HG02840 (cell line): ENCODE data around the gene USP7.

Experiments
- ATAC-seq: cut with Tn5 transposase; IDR thresholded peaks from one replicate; pipeline ENCODE4 v1.9.1; 2021; ENCODE audit warnings: mild to moderate bottlenecking, moderate library complexity, moderate number of reproducible peaks; ENCODE audit not compliant: unreplicated experiment, low FRiP score

Gene USP7

DNA sequence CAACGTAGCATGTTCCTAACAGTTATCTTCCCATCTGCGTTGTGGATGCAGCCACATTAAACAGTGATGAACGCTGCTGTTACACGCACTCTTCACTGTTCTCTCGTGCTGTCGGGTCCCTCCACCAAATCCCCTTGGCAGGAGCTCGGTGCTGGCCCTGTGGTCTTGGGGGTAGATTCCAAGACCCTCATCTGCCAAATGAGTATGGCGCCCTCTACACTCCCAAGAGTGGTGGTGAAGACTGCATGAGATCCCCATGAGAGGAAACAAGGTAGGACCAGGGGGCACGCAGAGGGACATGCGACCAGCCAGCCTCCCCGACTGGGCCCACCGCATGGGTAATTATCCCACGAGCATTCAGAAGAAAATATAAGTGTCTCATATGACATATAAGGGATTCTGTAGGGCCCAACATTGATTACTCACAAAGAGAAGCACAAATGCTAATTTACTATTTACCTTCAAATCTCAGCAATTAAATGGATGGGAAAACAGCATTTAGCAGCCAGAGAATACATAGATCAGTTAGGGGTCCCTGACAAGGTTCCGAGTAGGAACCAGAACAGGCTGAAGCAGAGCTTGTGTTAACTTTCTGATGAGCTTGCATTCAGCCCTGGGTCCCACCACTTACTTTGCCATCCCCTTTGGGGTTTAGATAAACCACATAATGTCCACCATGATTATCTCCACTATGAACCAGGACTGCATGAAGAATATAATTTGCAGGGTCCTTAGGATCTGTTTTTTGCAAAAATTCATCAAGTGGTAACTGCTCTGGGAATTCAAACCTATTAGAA lies 57.7 kb downstream of the USP7 start:
- no peak for ATAC-seq

DNA sequence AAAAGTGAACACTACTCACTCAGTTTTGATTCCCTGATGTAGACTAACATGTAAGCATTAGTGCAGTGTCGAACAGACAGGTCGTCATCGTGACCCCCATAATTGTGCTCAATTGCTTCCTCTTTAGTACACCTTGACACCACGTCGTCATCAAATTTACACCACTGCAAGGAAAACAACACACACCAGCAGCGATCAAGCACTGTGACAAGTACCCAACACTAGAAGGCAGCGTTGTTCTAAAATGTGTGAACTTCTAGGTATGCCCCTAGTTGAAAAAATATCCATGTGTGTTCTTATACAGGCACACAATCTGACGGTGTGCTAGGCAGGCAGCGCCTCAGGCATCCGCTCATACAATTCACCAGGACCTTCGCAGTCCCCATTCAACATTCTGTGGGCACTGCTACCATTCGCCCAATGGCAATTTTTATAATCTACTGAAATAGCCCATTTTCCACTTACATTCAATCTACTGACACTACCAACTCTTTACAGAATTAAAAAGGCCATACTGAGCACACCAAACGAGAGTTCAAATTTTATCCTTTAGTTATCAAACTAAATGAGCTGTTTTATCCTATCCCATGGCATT lies 58.4 kb downstream of the USP7 start:
- ATAC-seq, result no peak

DNA sequence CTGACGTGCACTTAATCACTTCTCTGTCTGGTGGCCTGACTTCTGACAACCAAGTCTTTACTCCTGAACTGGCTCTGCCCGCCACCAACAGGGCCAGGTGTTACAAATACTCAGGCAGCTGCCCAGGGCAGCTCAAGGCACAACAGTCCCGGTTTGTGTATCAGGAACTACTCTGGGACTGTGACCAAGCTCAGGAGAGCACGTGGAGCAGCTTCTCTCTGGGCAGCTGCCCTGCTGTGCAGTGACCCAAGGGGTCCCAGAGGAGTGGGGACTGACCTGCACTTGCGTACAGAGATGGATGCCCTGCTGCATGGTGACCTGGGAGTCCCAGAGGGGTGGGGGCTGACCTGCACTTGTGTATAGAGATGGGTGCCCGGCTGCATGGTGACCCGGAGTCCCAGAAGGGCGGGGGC lies 59.7 kb downstream of the USP7 start:
- ATAC-seq, result no peak

- no peak for ATAC-seq
These were observed 60.7 kb downstream of the USP7 start for GRCh38 chr16:8903004-8903403.

- ATAC-seq, result no peak
These were observed 62.3 kb downstream of the USP7 start for GRCh38 chr16:8901320-8901861.

- ATAC-seq, result no peak
These were observed 63.4 kb downstream of the USP7 start for GRCh38 chr16:8900343-8900742.

DNA sequence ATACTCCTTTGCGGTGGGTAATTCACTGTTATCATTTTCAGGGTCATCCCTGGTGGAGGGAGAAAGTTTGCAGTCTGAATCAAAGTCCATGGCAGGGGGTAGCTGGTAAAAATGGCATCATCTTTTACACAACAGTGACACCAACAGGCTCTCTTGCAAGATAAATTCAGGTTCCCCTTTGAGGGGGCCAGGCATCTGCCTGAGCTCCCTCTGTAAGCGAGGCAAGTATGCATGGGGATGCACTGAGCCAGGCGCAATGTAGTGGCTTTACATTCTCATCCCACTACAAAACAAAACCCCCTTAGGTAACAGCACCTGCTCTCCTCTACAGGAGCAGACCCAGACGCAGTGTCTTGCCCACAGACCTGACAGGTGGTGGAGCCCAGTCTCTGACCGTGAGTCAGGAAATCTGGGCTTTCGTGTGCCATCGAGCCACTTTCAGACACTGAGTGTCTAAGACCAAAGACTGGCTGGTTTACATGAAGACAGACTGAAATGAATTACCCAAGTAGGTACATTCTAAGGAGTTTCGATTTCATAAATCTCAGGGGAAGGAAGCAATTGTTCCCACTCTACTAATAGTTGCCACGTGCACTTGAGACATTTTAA lies 63.9 kb downstream of the USP7 start:
- ATAC-seq, result no peak

DNA sequence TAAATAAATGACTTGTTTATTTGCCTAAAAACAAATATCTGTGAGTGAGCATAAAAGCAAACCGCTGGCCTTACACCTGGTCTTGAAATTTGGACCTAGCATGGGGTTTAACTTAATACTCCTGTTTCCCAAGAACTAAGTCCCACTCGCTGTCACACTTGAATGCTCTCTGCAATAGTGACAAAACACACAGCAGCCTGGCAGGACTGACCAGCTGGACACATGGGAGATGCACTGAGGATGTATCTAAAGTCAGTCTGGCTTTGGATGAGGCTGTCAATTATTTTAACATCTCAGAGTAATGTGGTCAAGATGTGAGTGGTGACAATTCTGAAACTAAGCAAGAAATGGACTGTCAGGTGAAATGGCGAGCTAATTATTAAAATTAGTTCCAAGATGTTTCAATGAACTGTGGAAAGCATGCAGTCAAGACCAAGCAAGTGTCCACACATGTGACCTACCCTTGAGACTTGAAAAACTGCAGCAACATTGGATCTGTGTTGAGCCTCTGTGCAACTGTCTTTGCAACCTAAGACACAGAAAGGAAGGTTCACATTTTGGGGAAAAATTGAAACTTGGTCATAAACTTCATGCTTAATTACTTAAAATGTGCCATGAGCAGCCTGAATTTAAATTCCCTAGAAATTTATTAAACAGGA lies 64.9 kb downstream of the USP7 start:
- no peak for ATAC-seq

- ATAC-seq, result no peak
These were observed 68.9 kb downstream of the USP7 start for GRCh38 chr16:8894736-8895334.

GRCh38 chr16:8893976-8894690 lies 69.6 kb downstream of the USP7 start:
- ATAC-seq, result no peak

DNA sequence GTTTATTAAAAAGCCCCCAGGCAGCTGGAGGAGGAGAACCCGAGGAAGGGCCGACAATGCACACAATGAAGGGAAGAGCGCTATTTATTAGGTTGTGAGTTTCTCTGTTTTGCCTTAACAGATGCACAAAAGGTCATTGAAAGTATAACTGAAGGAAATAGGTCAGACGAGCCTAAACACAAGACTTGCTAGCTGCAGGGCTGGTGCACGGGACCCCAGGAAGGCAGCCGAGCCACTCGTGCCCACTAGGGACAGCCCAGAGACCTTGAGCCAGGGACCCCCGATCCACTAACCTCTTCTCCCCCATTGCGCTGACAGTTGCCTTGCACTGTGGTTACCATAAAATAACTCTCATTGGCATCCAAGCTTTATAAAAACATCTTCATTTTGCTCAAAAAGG lies 70.3 kb downstream of the USP7 start:
- ATAC-seq, result no peak

- peak; percentile 33 for ATAC-seq
These were observed 71.6 kb downstream of the USP7 start for GRCh38 chr16:8892101-8892575.

DNA sequence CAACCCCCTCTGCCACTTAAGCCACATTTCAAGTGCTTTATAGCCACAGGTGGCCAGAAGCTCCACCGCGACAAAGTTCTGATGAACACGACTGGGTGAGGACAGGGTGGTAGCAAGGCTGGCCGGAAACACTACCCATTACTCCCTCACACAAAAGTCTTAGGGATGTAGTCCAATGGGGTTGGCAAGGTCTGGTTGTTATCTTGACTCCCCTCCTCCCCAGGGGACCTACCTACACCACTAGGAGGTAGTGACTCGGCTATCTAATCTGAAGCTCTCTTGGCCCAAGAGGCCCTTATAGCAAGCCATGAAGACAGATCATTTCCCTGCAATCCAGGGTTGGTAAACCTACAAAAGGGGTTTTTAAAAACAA lies 73.2 kb downstream of the USP7 start:
- no peak for ATAC-seq

- ATAC-seq, result no peak
These were observed 73.7 kb downstream of the USP7 start for GRCh38 chr16:8889893-8890548.

DNA sequence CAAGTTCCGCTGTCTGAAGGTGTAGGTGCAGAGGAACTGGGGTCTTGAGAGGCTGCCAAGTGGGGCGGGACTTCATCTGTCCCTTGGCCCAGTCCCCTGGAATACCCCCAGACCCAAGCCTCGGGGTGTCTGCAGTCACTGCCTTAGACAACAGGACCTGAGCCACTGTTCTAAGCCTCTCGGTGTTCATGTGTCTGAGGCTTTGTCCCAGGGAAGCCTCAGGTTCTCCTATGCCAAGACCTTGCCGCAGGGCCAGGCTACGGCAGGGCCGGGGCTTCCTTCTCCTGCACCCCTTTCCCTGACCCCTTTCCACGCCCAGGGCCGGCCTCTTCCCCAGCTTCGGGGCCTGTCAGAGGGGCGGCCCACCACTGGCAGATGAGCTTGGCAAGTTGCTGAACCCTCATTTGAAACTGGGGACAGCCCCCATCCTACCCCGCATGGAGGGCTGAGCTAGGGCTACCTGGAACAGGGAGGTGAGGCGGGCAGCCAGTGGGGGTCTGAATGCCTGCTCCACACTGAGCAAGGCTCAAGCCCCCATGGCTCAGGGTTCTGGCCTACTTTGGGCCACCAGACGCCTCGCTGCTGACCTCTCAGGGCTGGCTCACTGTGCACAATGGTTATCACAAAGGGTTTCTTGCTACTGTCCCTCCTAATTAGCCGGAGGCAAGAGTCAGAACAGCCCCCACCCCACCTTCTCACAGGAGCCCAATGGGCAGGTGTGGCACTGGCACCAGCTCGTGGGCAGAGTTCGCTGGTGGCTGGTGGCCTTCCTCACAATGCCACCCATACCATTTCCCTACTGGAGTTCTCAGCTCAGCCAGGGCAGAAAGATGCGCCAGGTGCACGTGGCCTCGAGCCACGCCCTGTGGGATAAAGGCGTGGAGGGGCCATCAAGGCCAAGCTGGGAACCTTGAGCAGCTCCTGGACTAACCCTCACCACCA lies 74.5 kb downstream of the USP7 start:
- ATAC-seq, result no peak

GRCh38 chr16:8887952-8888560 lies 75.7 kb downstream of the USP7 start:
- no peak for ATAC-seq

- no peak for ATAC-seq
These were observed 76.3 kb downstream of the USP7 start for GRCh38 chr16:8887431-8887765.
